PC-3 (cell line): ENCODE results near the gene ACCS.

ENCODE experiments used
- CTCF ChIP-seq: fragments of 300-600 bp; sonication (generic); conservative IDR thresholded peaks from 2 replicates; pipeline ENCODE4 v1.5.1; 2017; ENCODE audit warnings: antibody characterized with exemption, low read depth, mild to moderate bottlenecking, low read length
- EZH2phosphoT487 ChIP-seq: fragments of 300-600 bp; sonication (generic); IDR thresholded peaks from 2 replicates; pipeline ENCODE4 v1.6.1; 2018; ENCODE audit warnings: mild to moderate bottlenecking, antibody characterized with exemption, low read length, borderline replicate concordance

- TF ChIP-seq CTCF: no peak
- TF ChIP-seq EZH2phosphoT487: no peak
Measured at GRCh38 chr11:44057340-44057739, 8.7 kb upstream of the ACCS start.
